Pancreas (tissue), 10 donors: Measurements from ENCODE around the gene SLC36A2. TPM values are rescaled to one million over a fixed set of nuclear protein-coding genes. Genes with fewer than 3 reads are reported as not detected.

Experiments used
- ATAC-seq, 4 donors: fragments of 200-7000 bp; cut with Tn5 transposase; one replicate each; pipeline versions ENCODE4 v1.8.0 to v1.9.1; 2020; ENCODE audit warnings: mild to moderate bottlenecking in 4 of 4, moderate library complexity in 4 of 4
- DNase-seq, 6 donors: peaks; one replicate each; pipeline ENCODE4 v3.0.0-alpha.2; 2020
- FAIRE-seq: peaks from 2 replicates; lab custom pipeline; 2012; peaks lifted over from hg19 to GRCh38; lab: Jason Lieb, UNC
- H3K27ac ChIP-seq, 4 donors: fragments of 200-600 bp; sonication (generic); 1 replicate in 3 of 4; 2 replicates in 1 of 4; pipeline versions ENCODE4 v1.5.0 to v1.8.0; 2020
- H3K27me3 ChIP-seq, 4 donors: fragments of 200-600 bp; one replicate each; pipeline ENCODE4 v1.8.0; 2021
- H3K36me3 ChIP-seq, 3 donors: fragments of 200-600 bp; sonication (generic) in 1 of 3; one replicate each; pipeline versions ENCODE4 v1.5.0 to v1.8.0; 2020 to 2021
- H3K4me1 ChIP-seq, 3 donors: fragments of 200-600 bp; one replicate each; pipeline ENCODE4 v1.8.0; 2021
- H3K4me3 ChIP-seq, 4 donors: fragments of 200-600 bp; sonication (generic) in 2 of 4; one replicate each; pipeline versions ENCODE4 v1.5.0 to v1.8.0; 2020 to 2021
- H3K9me3 ChIP-seq, 4 donors: fragments of 200-600 bp; one replicate each; pipeline ENCODE4 v1.8.0; 2021
- CTCF ChIP-seq, 4 donors: fragments of 200-600 bp; sonication (generic) in 3 of 4; IDR thresholded peaks; one replicate each; pipeline versions ENCODE4 v1.5.0 to v1.8.0; 2021; ENCODE audit warnings: antibody characterized with exemption in 4 of 4
- WGBS, 2 donors: extraction: QIAGEN DNeasy Blood & Tissue Kit; methylation state at CpG; one replicate each; pipeline ENCODE4 v1.1.7; 2013; 5-methylcytosine and 5-hydroxymethylcytosine counted together
- intact Hi-C, 3 donors: fragments of 100-400 bp; cut with DNase I; formaldehyde crosslinking; loops; one replicate each; pipeline versions ENCODE4 v1.11.1 to v1.14.2; 2022
- polyA plus RNA-seq, 2 donors: library from polyadenylated mRNA; stranded (reverse); fragments of 200-250 nt; gene quantifications; one replicate each; pipeline ENCODE4 v1.2.3, GENCODE V29; 2013
- total RNA-seq, 6 donors: library from RNA; stranded (reverse); fragmentation: NEBNext Ultra II Directional in 4 of 6; extraction: Animal tissue kit (Norgen Biotek cat#: 25700) in 4 of 6; gene quantifications; one replicate each; pipeline versions ENCODE4 v1.2.1 to v1.2.4, GENCODE V29; 2021 to 2023
- donor health status: healthy with polysubstance abuse.
- donor health status: DM: no; HTN: no; CAD: no; lungs with moderate emphysema.
- donor health status: DM: no; HTN: no; CAD: no.
- donor health status: control.
- donor health status: control.
- donor health status: Bipolar disorder and iron deficiency.
- donor health status: DM: yes; HTN: yes; CAD: no.
- donor health status: DM: no; HTN: no; CAD: no.
- donor health status: DM: no; HTN: no; CAD: no.
- donor health status: DM: yes; HTN: yes; CAD: no.

The SLC36A2 gene
- total and polyA plus RNA-seq, 8 donors, result not detected

GRCh38 chr5:151295138-151295537, 52.2 kb downstream of the SLC36A2 start:
- Histone ChIP-seq H3K4me1 (no peaks in the 10 kb centered on the region), H3K27me3 (peaks cover 0 to 4% (median 0%) of the 10 kb centered on the region in 4 donors), H3K9me3 (no peaks in the 10 kb centered on the region), H3K27ac (no peak overlapping the region), H3K4me3 (no peak overlapping the region), H3K36me3 (no peaks in the 10 kb centered on the region)
- WGBS, 2 donors, result 56 to 63% methylated on average over 5 of the region's 5 CpGs
- no peak for FAIRE-seq
- TF ChIP-seq CTCF (IDR thresholded peaks at IDR 0.05), result no peak
- intact Hi-C loops, result no loop called here
- ATAC-seq, result no peak
- DNase-seq, result no peak

GRCh38 chr5:151293624-151294023, 53.7 kb downstream of the SLC36A2 start:
- no peak for ATAC-seq
- H3K27ac ChIP-seq, result no peak overlapping the region
- intact Hi-C loops, result no loop called here
- no peaks in the 10 kb centered on the region for H3K4me1 ChIP-seq
- H3K4me3 ChIP-seq, result no peak overlapping the region
- H3K9me3 ChIP-seq, result no peaks in the 10 kb centered on the region
- no peak for TF ChIP-seq CTCF (IDR thresholded peaks at IDR 0.05)
- no peak for DNase-seq
- no peak for FAIRE-seq
- H3K36me3 ChIP-seq, result no peaks in the 10 kb centered on the region
- 51 to 56% methylated on average over 4 of the region's 4 CpGs for WGBS, 2 donors
- H3K27me3 ChIP-seq, result no peaks in the 10 kb centered on the region

- Histone ChIP-seq H3K27me3 (no peaks in the 10 kb centered on the region), H3K4me3 (no peak overlapping the region), H3K36me3 (no peaks in the 10 kb centered on the region), H3K4me1 (no peaks in the 10 kb centered on the region), H3K9me3 (no peaks in the 10 kb centered on the region), H3K27ac (no peak overlapping the region)
- TF ChIP-seq CTCF (IDR thresholded peaks at IDR 0.05), result no peak
- intact Hi-C loops, result no loop called here
- 50 to 77% methylated on average over 2 of the region's 2 CpGs for WGBS, 2 donors
- DNase-seq (no peak), ATAC-seq (peak in 2 of 4 donors; percentile 45 to 53), FAIRE-seq (no peak)
Observed at GRCh38 chr5:151288180-151288579, 59.2 kb downstream of the SLC36A2 start.

- FAIRE-seq (no peak), ATAC-seq (no peak), DNase-seq (no peak)
- H3K27ac ChIP-seq, result no peak overlapping the region
- intact Hi-C loops, result no loop called here
- 72 to 78% methylated on average over 1 of the region's 1 CpG for WGBS, 2 donors
- H3K4me3 ChIP-seq, result no peak overlapping the region
- TF ChIP-seq CTCF (IDR thresholded peaks at IDR 0.05), result no peak
- H3K4me1 ChIP-seq, result no peaks in the 10 kb centered on the region
- H3K9me3 ChIP-seq, result no peaks in the 10 kb centered on the region
- no peaks in the 10 kb centered on the region for H3K36me3 ChIP-seq
- no peaks in the 10 kb centered on the region for H3K27me3 ChIP-seq
Observed at GRCh38 chr5:151286246-151286645, 61.1 kb downstream of the SLC36A2 start.

GRCh38 chr5:151285683-151286082, 61.7 kb downstream of the SLC36A2 start:
- H3K36me3 ChIP-seq, result no peaks in the 10 kb centered on the region
- H3K27ac ChIP-seq, result no peak overlapping the region
- no peaks in the 10 kb centered on the region for H3K4me1 ChIP-seq
- no peaks in the 10 kb centered on the region for H3K9me3 ChIP-seq
- no peak for ATAC-seq
- DNase-seq, result no peak
- H3K27me3 ChIP-seq, result no peaks in the 10 kb centered on the region
- intact Hi-C loops, result no loop called here
- no peak for TF ChIP-seq CTCF (IDR thresholded peaks at IDR 0.05)
- 54 to 62% methylated on average over 5 of the region's 5 CpGs for WGBS, 2 donors
- H3K4me3 ChIP-seq, result no peak overlapping the region
- no peak for FAIRE-seq
